ENCODE measurements around the gene IFITM10. TPM values are rescaled to one million over a fixed set of nuclear protein-coding genes. Genes with fewer than 3 reads are reported as not detected.
A peak's percentile ranks its signal among the peaks of the same experiment; 100 is the strongest.

Gene IFITM10
- 12.6 and 20.1 TPM in 2 replicates for total RNA-seq (2014; rRNA removed)
- 12.5 TPM for polyA plus RNA-seq (2012)

GRCh38 chr11:1750481-1750839 lies at the start of gene IFITM10:
IFITM10 (minus strand) TSS chr11:1750595; CDS start chr11:1750442, 153 bp downstream.
- peak; percentile 81 for DNase-seq (ENCODE audit: low read depth)

GRCh38 chr11:1797391-1798125 lies 47.2 kb upstream of the IFITM10 start:
- no peak for DNase-seq (ENCODE audit: low read depth)

- DNase-seq (ENCODE audit: low read depth), result no peak
These were observed 46.1 kb upstream of the IFITM10 start for GRCh38 chr11:1796413-1797011.

- no peak for DNase-seq (ENCODE audit: low read depth)
These were observed 42.7 kb upstream of the IFITM10 start for GRCh38 chr11:1793081-1793480.

- DNase-seq (ENCODE audit: low read depth), result no peak
These were observed 42.1 kb upstream of the IFITM10 start for GRCh38 chr11:1792461-1792860.

- DNase-seq (ENCODE audit: low read depth), result no peak
These were observed 41.5 kb upstream of the IFITM10 start for GRCh38 chr11:1791912-1792311.

GRCh38 chr11:1786466-1786865 lies 36.1 kb upstream of the IFITM10 start:
- DNase-seq (ENCODE audit: low read depth), result no peak

GRCh38 chr11:1785749-1786413 lies 35.5 kb upstream of the IFITM10 start:
- no peak for DNase-seq (ENCODE audit: low read depth)

- no peak for DNase-seq (ENCODE audit: low read depth)
These were observed 34.6 kb upstream of the IFITM10 start for GRCh38 chr11:1784761-1785650.

GRCh38 chr11:1783725-1784529 lies 33.5 kb upstream of the IFITM10 start:
- no peak for DNase-seq (ENCODE audit: low read depth)

GRCh38 chr11:1782831-1783724 lies 32.7 kb upstream of the IFITM10 start:
- DNase-seq (ENCODE audit: low read depth), result peak; percentile 28

- no peak for DNase-seq (ENCODE audit: low read depth)
These were observed 31.7 kb upstream of the IFITM10 start for GRCh38 chr11:1782031-1782590.

- no peak for DNase-seq (ENCODE audit: low read depth)
These were observed 31.2 kb upstream of the IFITM10 start for GRCh38 chr11:1781593-1781975.

GRCh38 chr11:1780700-1781592 lies 30.6 kb upstream of the IFITM10 start:
- DNase-seq (ENCODE audit: low read depth), result no peak

- no peak for DNase-seq (ENCODE audit: low read depth)
These were observed 29.7 kb upstream of the IFITM10 start for GRCh38 chr11:1779806-1780699.

- no peak for DNase-seq (ENCODE audit: low read depth)
These were observed 28.8 kb upstream of the IFITM10 start for GRCh38 chr11:1779034-1779805.
